Endothelial cell of umbilical vein (primary cell): Measurements from ENCODE around the gene ANP32A. TPM values are rescaled to one million over a fixed set of nuclear protein-coding genes. Genes with fewer than 3 reads are reported as not detected.

ENCODE experiments used
- BruUV-seq: library from RNA; stranded (reverse); fragments of 400-500 nt; replicated peaks from 2 replicates; lab custom pipeline; 2021; lab: Mats Ljungman, UMichigan
- CTCF ChIA-PET: fragments of 300-600, 350-600 bp; sonication (Branson Sonifier 250); formaldehyde crosslinking; loops from one replicate; lab custom pipeline; 2021; ENCODE audit warnings: antibody characterized with exemption, inconsistent platforms; lab: Charles Lee
- POLR2A ChIA-PET: fragments of 300-600, 350-600 bp; sonication (Branson Sonifier 250); formaldehyde crosslinking; loops from one replicate; lab custom pipeline; 2021; ENCODE audit warnings: antibody characterized with exemption, inconsistent platforms; lab: Charles Lee
- DNase-seq: peaks from one replicate; pipeline ENCODE4 v3.0.0-alpha.2; 2011; ENCODE audit warnings: low read depth, low spot score
- FAIRE-seq: peaks from 2 replicates; lab custom pipeline; 2011; peaks lifted over from hg19 to GRCh38; lab: Jason Lieb, UNC
- H2AFZ ChIP-seq: 2 replicates; pipeline ENCODE4 v1.6.0; 2012; ENCODE audit warnings: low read depth, low read length, control low read depth, inconsistent platforms
- H3K27ac ChIP-seq: 2 replicates; pipeline ENCODE4 v1.5.1; 2011; ENCODE audit warnings: low read depth, mild to moderate bottlenecking, control low read depth, low read length, moderate library complexity; ENCODE audit not compliant: insufficient read depth
- H3K27me3 ChIP-seq, 2 experiments: 2 replicates each; pipeline versions ENCODE4 v1.6.0 to v1.6.1; 2011; ENCODE audit warnings: low read length in 2 of 2, mixed read lengths in 1 of 2; ENCODE audit not compliant: control insufficient read depth in 2 of 2, insufficient read depth in 2 of 2
- H3K36me3 ChIP-seq, 2 experiments: 2 replicates in 1 of 2; 3 replicates in 1 of 2; pipeline ENCODE4 v1.5.1; 2011; ENCODE audit warnings: low read length in 2 of 2, mild to moderate bottlenecking in 1 of 2, moderate library complexity in 1 of 2; ENCODE audit not compliant: control insufficient read depth in 2 of 2, insufficient read depth in 2 of 2; ENCODE audit errors: extremely low read depth in 1 of 2
- H3K4me1 ChIP-seq: 3 replicates; pipeline ENCODE4 v1.5.1; 2011; ENCODE audit warnings: mild to moderate bottlenecking, low read length; ENCODE audit not compliant: control insufficient read depth, insufficient read depth; ENCODE audit errors: extremely low read depth
- H3K4me2 ChIP-seq: 2 replicates; pipeline ENCODE4 v1.6.1; 2011; ENCODE audit warnings: low read length, control low read depth, mixed read lengths; ENCODE audit not compliant: insufficient read depth
- H3K4me3 ChIP-seq, 3 experiments: fragments of 200-600 bp in 1 of 3; sonication (generic), shearing (Covaris generic) in 1 of 3; replicated peaks in 1 of 3; 2 replicates each; pipeline ENCODE4 v1.5.1; 2011 to 2016; ENCODE audit warnings: control low read depth in 3 of 3, low read length in 3 of 3, mild to moderate bottlenecking in 2 of 3, inconsistent platforms in 1 of 3, low read depth in 1 of 3, moderate library complexity in 1 of 3; ENCODE audit not compliant: insufficient read depth in 1 of 3
- H3K79me2 ChIP-seq: 2 replicates; pipeline ENCODE4 v1.6.0; 2012; ENCODE audit warnings: low read length, inconsistent platforms; ENCODE audit not compliant: control insufficient read depth, insufficient read depth
- H3K9ac ChIP-seq: replicated peaks from 2 replicates; pipeline ENCODE3; 2011; ENCODE audit warnings: low read length, control low read depth; ENCODE audit not compliant: insufficient read depth; ENCODE audit errors: extremely low read depth
- H3K9me1 ChIP-seq: replicated peaks from 3 replicates; pipeline ENCODE4 v1.6.0; 2011; ENCODE audit warnings: mild to moderate bottlenecking, low read length; ENCODE audit not compliant: control insufficient read depth, insufficient read depth; ENCODE audit errors: extremely low read depth
- H3K9me3 ChIP-seq: replicated peaks from 2 replicates; pipeline ENCODE4 v1.5.1; 2012; ENCODE audit warnings: low read length, inconsistent platforms; ENCODE audit not compliant: control insufficient read depth, insufficient read depth
- H4K20me1 ChIP-seq: replicated peaks from 2 replicates; pipeline ENCODE3; 2011; ENCODE audit warnings: mild to moderate bottlenecking, low read length; ENCODE audit not compliant: control insufficient read depth, insufficient read depth; ENCODE audit errors: extremely low read depth
- EZH2 ChIP-seq: IDR thresholded peaks from 2 replicates; pipeline ENCODE4 v1.6.1; 2012; ENCODE audit warnings: borderline replicate concordance, low read depth, mild to moderate bottlenecking, moderate library complexity, low read length, inconsistent platforms; ENCODE audit not compliant: severe bottlenecking
- FOS ChIP-seq: IDR thresholded peaks from 2 replicates; pipeline ENCODE4 v1.6.1; 2011; ENCODE audit warnings: mild to moderate bottlenecking, low read length, moderate library complexity, borderline replicate concordance; ENCODE audit not compliant: insufficient read depth
- GATA2 ChIP-seq: IDR thresholded peaks from 2 replicates; pipeline ENCODE4 v1.7.0; 2011; ENCODE audit warnings: low read depth, mild to moderate bottlenecking, moderate library complexity, mixed read lengths, low read length; ENCODE audit not compliant: insufficient read length, insufficient read depth
- JUN ChIP-seq: IDR thresholded peaks from 2 replicates; pipeline ENCODE4 v1.6.1; 2011; ENCODE audit warnings: borderline replicate concordance, low read depth; ENCODE audit not compliant: insufficient read length, insufficient read depth
- MYC ChIP-seq: IDR thresholded peaks from one replicate; pipeline ENCODE4 v1.6.1; 2011; ENCODE audit warnings: mild to moderate bottlenecking, low read depth, low read length
- POLR2A ChIP-seq: IDR thresholded peaks from 2 replicates; pipeline ENCODE4 v1.6.1; 2012; ENCODE audit warnings: low read depth, mild to moderate bottlenecking, control low read depth, low read length
- POLR2AphosphoS5 ChIP-seq: IDR thresholded peaks from 2 replicates; pipeline ENCODE4 v1.6.1; 2012; ENCODE audit warnings: low read depth, mild to moderate bottlenecking, control low read depth, low read length, moderate library complexity; ENCODE audit not compliant: insufficient read depth
- dilution Hi-C: fragments of 300-500 bp; cut with MboI; formaldehyde crosslinking; loops from one replicate; pipeline ENCODE4 v1.15.0; 2019; ENCODE audit warnings: low sequenced_read_pairs; ENCODE audit not compliant: extremely low pct_ligation_motif_present
- intact Hi-C: fragments of 100-400 bp; cut with micrococcal nuclease; formaldehyde crosslinking; loops from one replicate; pipeline ENCODE4 v1.10.0; 2022
- polyA plus RNA-seq, 4 experiments: library from polyadenylated mRNA; depleted of rRNA in 3 of 4; stranded (reverse) in 3 of 4; unstranded in 1 of 4; fragments of >200 nt; gene quantifications; 2 replicates each; pipeline versions ENCODE4 v1.2.1 to v1.2.3, GENCODE V29; 2011 to 2012; ENCODE audit warnings: missing spikeins in 1 of 4
- total RNA-seq: library from RNA; stranded (reverse); gene quantifications from 2 replicates; pipeline ENCODE4 v1.2.3, GENCODE V29; 2021
- TF ChIP-seq, protein P1 (sequence below), 2 donors: IDR thresholded peaks; 1 replicate in 1 of 2; 2 replicates in 1 of 2; pipeline ENCODE4 v1.5.1; 2011; ENCODE audit warnings: low read length in 2 of 2, mild to moderate bottlenecking in 2 of 2, moderate library complexity in 2 of 2, control low read depth in 1 of 2, inconsistent platforms in 1 of 2, low read depth in 1 of 2; ENCODE audit not compliant: insufficient read depth in 1 of 2; ENCODE audit errors: extremely low read depth in 1 of 2
- TF ChIP-seq, protein P2 (sequence below): IDR thresholded peaks from 2 replicates; pipeline ENCODE4 v1.6.1; 2011; ENCODE audit not compliant: insufficient read depth, insufficient read length

Gene ANP32A
- total and polyA plus RNA-seq, 2 donors (not counting 3 experiments of a cell fraction or from before 2014, with no cell fraction given): 37.9 to 169 TPM

DNA sequence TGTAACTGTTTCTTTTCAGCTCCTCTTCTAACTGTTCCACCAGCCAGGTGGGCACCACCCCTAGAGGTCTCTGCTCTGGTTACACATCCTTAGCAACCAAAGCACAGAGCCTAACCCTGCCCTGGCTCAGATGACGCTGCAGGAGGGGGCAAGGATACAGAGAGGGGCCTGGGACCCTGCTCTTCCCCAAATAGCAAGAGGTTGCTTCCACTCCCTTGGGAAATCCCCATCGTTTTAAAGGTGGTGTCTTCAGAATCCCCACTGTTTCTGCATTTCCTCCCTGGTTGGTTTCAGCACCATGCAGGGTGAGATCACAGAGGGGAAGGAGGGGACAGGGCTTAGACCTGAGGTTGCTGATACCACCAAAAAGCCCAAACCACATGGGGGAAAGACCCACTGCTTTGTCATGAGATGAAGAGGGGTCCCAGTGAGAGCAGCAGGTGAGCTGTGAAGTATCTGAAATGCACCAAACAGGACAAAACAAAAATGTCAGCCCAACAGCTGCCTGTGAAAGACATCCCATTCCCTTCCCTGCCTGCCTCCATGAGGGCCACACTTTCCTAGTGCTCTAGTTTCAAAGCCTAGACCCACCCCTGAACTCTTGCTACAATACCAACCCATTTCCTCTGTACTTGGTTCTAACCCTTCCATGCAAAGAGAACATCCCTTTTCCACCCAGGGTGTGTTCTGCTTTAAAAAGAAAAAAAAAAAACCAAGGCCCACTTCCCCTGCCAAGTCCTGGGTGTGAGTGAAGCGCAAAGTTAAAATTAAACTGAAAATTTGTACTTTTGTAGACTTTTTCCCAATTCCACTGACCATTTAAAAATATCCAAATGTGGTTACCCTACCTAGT, 29.0 kb downstream of the ANP32A start:
- DNase-seq (no peak), FAIRE-seq (no peak)
- H4K20me1 ChIP-seq: no peaks in the 10 kb centered on the region
- no peak overlapping the region for H2AFZ ChIP-seq
- no peaks in the 10 kb centered on the region for H3K9me3 ChIP-seq
- no peaks in the 10 kb centered on the region for H3K9me1 ChIP-seq
- TF ChIP-seq, protein P1, sequence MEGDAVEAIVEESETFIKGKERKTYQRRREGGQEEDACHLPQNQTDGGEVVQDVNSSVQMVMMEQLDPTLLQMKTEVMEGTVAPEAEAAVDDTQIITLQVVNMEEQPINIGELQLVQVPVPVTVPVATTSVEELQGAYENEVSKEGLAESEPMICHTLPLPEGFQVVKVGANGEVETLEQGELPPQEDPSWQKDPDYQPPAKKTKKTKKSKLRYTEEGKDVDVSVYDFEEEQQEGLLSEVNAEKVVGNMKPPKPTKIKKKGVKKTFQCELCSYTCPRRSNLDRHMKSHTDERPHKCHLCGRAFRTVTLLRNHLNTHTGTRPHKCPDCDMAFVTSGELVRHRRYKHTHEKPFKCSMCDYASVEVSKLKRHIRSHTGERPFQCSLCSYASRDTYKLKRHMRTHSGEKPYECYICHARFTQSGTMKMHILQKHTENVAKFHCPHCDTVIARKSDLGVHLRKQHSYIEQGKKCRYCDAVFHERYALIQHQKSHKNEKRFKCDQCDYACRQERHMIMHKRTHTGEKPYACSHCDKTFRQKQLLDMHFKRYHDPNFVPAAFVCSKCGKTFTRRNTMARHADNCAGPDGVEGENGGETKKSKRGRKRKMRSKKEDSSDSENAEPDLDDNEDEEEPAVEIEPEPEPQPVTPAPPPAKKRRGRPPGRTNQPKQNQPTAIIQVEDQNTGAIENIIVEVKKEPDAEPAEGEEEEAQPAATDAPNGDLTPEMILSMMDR (IDR thresholded peaks at IDR 0.05; ENCODE audit: extremely low read depth in 1 of 2, insufficient read depth in 1 of 2, low read depth in 1 of 2, low read length in 2 of 2): no peak
- TF ChIP-seq MYC: no peak
- no peak for TF ChIP-seq POLR2A
- no peak for TF ChIP-seq EZH2
- TF ChIP-seq FOS: no peak
- no peak for TF ChIP-seq JUN
- TF ChIP-seq, protein P2, sequence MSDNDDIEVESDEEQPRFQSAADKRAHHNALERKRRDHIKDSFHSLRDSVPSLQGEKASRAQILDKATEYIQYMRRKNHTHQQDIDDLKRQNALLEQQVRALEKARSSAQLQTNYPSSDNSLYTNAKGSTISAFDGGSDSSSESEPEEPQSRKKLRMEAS: no peak
- no peak for TF ChIP-seq GATA2
- no peak for TF ChIP-seq POLR2AphosphoS5
- no peak overlapping the region for H3K4me3 ChIP-seq
- H3K27ac ChIP-seq: no peak overlapping the region
- no peak overlapping the region for H3K9ac ChIP-seq
- H3K27me3 ChIP-seq: no peaks in the 10 kb centered on the region
- ChIA-PET CTCF (interaction anchor here (0.7 kb wide), 1 partner anchor 8 kb away, joined by 3 read pairs; no protein-coding TSS in a partner anchor), POLR2A (no interaction called here)
- intact Hi-C loops (no loop called here), dilution Hi-C loops (no loop called here)
- H3K4me2 ChIP-seq: no peak overlapping the region
- BruUV-seq: no TSS peak
- peaks cover 2 to 3% of the 10 kb centered on the region in 2 experiments for H3K36me3 ChIP-seq
- H3K4me1 ChIP-seq: peaks cover 28% of the 10 kb centered on the region
- peaks cover 64% of the 10 kb centered on the region for H3K79me2 ChIP-seq
